Fibroblast of peridontal ligament (primary cell): ENCODE measurements around the gene STX1B.
"Not testable (repeated sequence)": the region's sequence is repeated elsewhere in the genome, so short reads cannot be mapped to it uniquely, and the experiment has no call there.

Experiments used
- DNase-seq: peaks from one replicate; pipeline ENCODE4 v3.0.0-alpha.2; 2010; ENCODE audit errors: extremely low read depth

STX1B gene

DNA sequence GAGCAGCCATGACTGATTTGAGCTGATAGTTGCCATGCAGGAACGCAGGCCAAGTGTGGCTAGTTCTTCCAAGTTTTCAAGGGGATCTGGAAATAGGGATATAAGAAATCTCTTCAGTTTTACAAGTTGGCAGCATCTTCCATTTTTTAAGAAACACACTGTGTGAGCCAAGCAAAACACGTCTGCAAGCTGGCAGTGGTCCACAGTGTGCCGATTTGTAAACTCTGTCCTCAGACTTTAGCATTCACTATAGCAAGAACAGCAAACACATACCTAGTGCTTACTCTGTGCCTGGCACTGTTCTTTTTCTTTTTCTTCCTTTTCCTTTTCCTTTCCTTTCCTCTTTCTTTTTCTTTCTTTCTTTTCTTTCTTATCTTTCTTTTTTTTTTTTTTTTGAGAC, 58.7 kb downstream of the STX1B start:
- DNase-seq = peak; percentile 93

GRCh38 chr16:30951193-30951592, 59.2 kb downstream of the STX1B start:
- DNase-seq = no peak

GRCh38 chr16:30950516-30951065, 59.8 kb downstream of the STX1B start:
- no peak for DNase-seq

- DNase-seq = peak; percentile 79
Observed at GRCh38 chr16:30949650-30950515, 60.6 kb downstream of the STX1B start.

DNA sequence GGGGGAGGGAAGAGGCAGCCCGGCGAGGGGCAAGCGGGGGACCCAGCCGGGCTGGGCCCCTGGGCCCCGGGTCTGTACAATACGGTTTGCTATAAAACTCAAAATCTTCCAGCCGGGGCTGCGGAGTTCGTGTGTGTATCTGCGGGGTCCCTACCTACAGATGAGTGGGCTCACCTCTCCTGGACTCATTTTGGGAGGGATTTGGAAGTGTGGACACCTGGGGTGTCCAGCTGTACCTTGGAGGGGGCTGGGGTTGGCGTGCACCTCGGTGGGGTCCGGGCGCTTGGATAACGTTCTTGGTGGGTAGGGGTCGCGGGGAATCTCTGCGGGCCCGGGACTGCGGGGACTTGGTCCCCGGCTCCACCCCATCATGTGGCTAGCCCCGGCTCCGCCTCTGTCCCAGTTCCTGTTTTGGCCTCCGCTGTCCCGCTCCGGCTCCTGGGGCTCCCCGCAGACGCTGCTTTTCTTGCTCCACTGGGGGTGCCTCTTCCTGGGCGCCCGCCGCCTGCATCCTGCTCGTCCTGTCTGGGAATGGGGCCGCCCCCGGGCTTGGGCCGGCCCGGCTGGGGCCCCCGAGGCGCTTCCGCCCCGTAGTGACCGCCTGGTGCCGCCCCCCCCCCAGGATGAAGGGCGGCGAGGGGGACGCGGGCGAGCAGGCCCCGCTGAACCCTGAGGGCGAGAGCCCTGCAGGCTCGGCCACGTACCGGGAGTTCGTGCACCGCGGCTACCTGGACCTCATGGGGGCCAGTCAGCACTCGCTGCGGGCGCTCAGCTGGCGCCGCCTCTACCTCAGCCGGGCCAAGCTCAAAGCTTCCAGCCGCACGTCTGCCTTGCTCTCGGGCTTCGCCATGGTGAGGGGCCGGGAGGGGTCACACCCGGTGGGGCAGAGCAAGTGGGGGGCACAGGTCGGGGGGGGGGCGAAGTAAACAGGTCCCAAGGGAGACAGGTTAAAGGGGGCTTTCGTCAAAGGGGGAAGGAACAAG, 61.5 kb downstream of the STX1B start, which contains the start of gene ORAI3:
Gene ORAI3, plus strand, starts transcription at position 402 of the 983 bp plus-strand sequence. Its CDS starts 222 bp downstream, at position 624.
- DNase-seq = peak; percentile 43

- peak; percentile 99 for DNase-seq
Observed at GRCh38 chr16:30947859-30948666, 62.4 kb downstream of the STX1B start.

DNA sequence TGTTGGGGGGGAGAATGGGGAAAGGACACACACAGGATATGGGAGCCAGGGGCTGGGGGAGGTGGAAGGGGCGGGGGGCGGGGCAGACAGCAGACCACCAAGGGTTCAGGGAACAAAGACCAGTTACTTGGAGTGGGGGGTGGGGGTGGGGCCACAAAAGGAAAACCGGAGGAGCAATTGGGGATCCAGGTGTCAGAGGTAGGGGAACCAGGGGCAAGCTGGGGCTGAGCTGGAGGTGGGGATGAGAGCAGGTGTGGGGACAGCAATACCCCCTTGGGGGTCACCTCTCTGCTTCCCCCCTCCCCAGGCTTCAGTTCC, 62.9 kb downstream of the STX1B start:
- no peak for DNase-seq

DNA sequence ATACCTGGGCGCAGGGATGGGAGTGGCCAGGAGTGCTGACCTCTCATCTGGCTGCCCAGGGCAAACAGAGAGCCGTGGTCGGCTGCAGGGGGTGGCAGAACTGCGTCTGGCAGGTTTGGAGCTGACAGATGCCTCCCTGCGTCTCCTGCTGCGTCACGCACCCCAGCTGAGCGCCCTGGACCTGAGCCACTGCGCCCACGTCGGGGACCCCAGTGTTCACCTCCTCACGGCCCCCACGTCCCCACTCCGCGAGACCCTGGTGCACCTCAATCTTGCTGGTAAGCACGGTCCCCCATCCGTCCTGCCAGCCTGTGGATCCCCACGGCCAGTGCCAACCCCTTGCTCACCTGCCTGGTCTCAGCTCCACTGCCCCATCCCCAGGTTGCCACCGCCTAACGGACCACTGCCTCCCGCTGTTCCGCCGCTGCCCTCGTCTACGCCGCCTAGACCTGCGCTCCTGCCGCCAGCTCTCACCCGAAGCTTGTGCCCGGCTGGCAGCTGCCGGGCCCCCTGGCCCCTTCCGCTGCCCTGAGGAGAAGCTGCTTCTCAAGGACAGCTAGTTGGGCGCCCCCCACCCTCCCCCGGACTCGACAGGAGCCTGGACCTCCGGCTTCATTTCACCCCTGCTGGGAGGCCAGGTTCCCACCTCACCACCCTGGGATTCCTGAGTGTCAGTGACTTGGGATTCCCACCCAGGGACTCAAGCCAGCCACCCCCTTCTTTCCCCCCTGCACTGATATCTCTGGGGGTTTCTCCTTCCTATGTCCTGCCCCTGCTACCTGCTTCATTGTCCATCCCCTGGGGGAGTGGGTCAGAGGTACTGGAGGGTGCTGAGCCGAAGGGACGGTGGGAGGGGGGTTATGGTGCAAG, 63.5 kb downstream of the STX1B start:
- no peak for DNase-seq

- no peak for DNase-seq
Observed at GRCh38 chr16:30944352-30944751, 66.1 kb downstream of the STX1B start.

DNA sequence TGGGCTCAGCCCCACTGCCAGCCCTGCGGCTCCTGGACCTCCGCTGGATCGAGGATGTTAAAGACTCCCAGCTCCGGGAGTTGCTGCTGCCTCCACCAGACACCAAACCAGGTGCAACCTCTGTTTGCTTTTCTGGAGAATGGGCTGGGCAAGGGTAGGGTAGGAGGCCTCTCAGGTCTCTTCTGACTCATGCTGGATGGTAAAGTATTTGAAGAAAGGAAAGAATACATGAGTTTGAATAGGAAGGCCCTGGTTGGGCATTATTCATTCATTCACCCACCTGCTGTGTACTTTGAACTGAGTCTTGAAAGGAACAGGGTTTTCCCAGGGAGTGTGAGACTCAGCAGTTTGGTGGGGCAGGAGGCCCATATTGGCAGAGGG, 68.0 kb downstream of the STX1B start:
- no peak for DNase-seq

DNA sequence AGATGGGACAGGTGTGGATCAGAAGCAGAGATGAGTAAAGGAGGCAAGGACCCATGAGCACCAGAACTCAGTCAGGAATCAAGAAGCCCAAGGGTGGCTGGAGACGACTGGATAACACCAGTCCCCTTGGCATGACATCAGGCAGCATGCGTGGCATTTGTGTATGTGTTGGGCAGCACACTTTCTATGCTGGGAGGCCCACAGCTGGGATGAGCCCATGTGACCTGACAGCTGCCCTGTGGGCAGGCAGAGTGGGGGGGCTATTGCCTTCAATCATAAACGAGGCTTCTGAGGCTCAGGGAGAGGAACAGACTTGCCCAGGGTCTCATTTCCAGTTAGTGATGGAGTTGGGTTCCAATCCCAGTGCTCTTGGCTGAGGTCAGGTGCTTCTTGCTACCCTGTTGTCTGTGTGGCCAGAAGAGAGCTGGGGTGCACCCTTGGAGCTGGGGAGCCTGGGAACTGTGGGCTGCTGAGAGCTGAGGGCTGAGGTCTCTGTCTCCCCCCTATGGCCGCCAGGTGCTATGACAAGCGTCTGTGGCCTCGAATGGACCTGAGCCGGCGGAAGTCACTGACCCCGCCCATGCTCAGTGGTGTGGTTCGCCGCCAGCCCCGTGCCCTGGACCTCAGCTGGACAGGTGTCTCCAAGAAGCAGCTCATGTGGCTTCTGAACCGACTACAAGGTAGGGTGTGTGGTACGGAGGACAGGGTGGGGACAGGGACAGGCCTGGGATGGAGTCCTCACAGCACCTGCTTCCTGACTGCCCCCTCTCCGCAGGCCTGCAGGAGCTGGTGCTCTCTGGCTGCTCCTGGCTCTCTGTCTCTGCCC, 68.6 kb downstream of the STX1B start:
- DNase-seq = peak; percentile 50

GRCh38 chr16:30939571-30939970, 70.9 kb downstream of the STX1B start:
- DNase-seq = not testable (repeated sequence)
